Gastroesophageal sphincter (tissue), 4 donors: ENCODE results near the gene EXOC2. TPM values are rescaled to one million over a fixed set of nuclear protein-coding genes. Genes with fewer than 3 reads are reported as not detected.

Source experiments
- ATAC-seq: fragments of 150-250 bp; one replicate; pipeline ENCODE4 v1.9.1; 2016; ENCODE audit warnings: mild to moderate bottlenecking, moderate library complexity
- H3K27ac ChIP-seq, 4 donors: fragments of 200-600 bp; sonication (generic) in 3 of 4; 1 replicate in 3 of 4; 2 replicates in 1 of 4; pipeline ENCODE4 v1.5.1; 2016 to 2019
- H3K27me3 ChIP-seq: fragments of 200-600 bp; sonication (generic); one replicate; pipeline ENCODE4 v1.5.1; 2019
- H3K36me3 ChIP-seq, 2 donors: fragments of 200-600 bp; sonication (generic); one replicate each; pipeline ENCODE4 v1.5.1; 2019; ENCODE audit warnings: control low read depth in 1 of 2
- H3K4me1 ChIP-seq, 3 donors: fragments of 200-600 bp; sonication (generic); 1 replicate in 2 of 3; 2 replicates in 1 of 3; pipeline ENCODE4 v1.5.1; 2016 to 2019; ENCODE audit warnings: control low read depth in 2 of 3
- H3K4me3 ChIP-seq, 2 donors: fragments of 200-600 bp; sonication (generic); one replicate each; pipeline ENCODE4 v1.5.1; 2019; ENCODE audit warnings: mild to moderate bottlenecking in 1 of 2, moderate library complexity in 1 of 2
- H3K9me3 ChIP-seq, 3 donors: fragments of 200-600 bp; sonication (generic); one replicate each; pipeline ENCODE4 v1.5.1; 2017 to 2019; ENCODE audit warnings: control low read depth in 2 of 3
- CTCF ChIP-seq, 4 experiments: fragments of 200-600 bp in 2 of 4; fragments of 450-650 bp in 2 of 4; sonication (generic) in 1 of 4; IDR thresholded peaks; one replicate each; pipeline ENCODE4 v1.5.1; 2017 to 2019; ENCODE audit warnings: antibody characterized with exemption in 4 of 4, mild to moderate bottlenecking in 2 of 4, moderate library complexity in 2 of 4
- EP300 ChIP-seq: sonication (generic); formaldehyde crosslinking; IDR thresholded peaks from one replicate; pipeline ENCODE4 v1.6.1; 2017; ENCODE audit warnings: antibody characterized with exemption, mild to moderate bottlenecking
- POLR2A ChIP-seq, 2 donors: fragments of 450-650 bp; IDR thresholded peaks; one replicate each; pipeline ENCODE4 v1.6.1; 2017; ENCODE audit warnings: antibody characterized with exemption in 2 of 2, mild to moderate bottlenecking in 2 of 2, moderate library complexity in 1 of 2
- POLR2AphosphoS5 ChIP-seq: sonication (generic); formaldehyde crosslinking; IDR thresholded peaks from one replicate; pipeline ENCODE4 v1.6.1; 2017; ENCODE audit warnings: antibody characterized with exemption
- WGBS, 2 donors: methylation state at CpG; one replicate each; pipeline ENCODE4 v1.1.5; 2018; ENCODE audit warnings: low coverage in 1 of 2; 5-methylcytosine and 5-hydroxymethylcytosine counted together
- total RNA-seq, 4 donors: library from RNA; depleted of rRNA; stranded (reverse); fragments of >200 nt; gene quantifications; one replicate each; pipeline ENCODE4 v1.1.0, GENCODE V29; 2016

The EXOC2 gene
- total RNA-seq, 4 donors from 2014 or later: 17.8 to 39.2 (median 25.8) TPM

GRCh38 chr6:473768-474452, 219.0 kb downstream of the EXOC2 start:
- Histone ChIP-seq H3K27me3 (peaks cover 25% of the 10 kb centered on the region), H3K9me3 (no peaks in the 10 kb centered on the region), H3K36me3 (no peaks in the 10 kb centered on the region), H3K4me1 (no peaks in the 10 kb centered on the region), H3K4me3 (no peak overlapping the region), H3K27ac (no peak overlapping the region)
- no peak for ATAC-seq
- 78 to 82% methylated on average over 10 to 12 of the region's 27 CpGs for WGBS, 2 donors
- TF ChIP-seq POLR2AphosphoS5 (no peak), POLR2A (IDR thresholded peaks at IDR 0.05) (no peak), CTCF (IDR thresholded peaks at IDR 0.05) (no peak), EP300 (no peak)

- TF ChIP-seq EP300 (no peak), POLR2AphosphoS5 (no peak)
- ATAC-seq: no peak
- Histone ChIP-seq H3K4me1 (no peaks in the 10 kb centered on the region), H3K36me3 (no peaks in the 10 kb centered on the region), H3K9me3 (no peaks in the 10 kb centered on the region), H3K27me3 (peaks cover 27% of the 10 kb centered on the region), H3K4me3 (no peak overlapping the region), H3K27ac (no peak overlapping the region)
- whole genome bisulfite sequencing, 2 donors: 62 to 64% methylated on average over 3 of the region's 3 CpGs
Measured at GRCh38 chr6:473356-473755, 219.6 kb downstream of the EXOC2 start.

- peaks cover 49% of the 10 kb centered on the region for H3K27me3 ChIP-seq
- no peaks in the 10 kb centered on the region for H3K4me1 ChIP-seq
- no peak for ATAC-seq
- no peak overlapping the region for H3K27ac ChIP-seq
- no peaks in the 10 kb centered on the region for H3K36me3 ChIP-seq
- WGBS, 2 donors: 65 to 81% methylated on average over 3 to 9 of the region's 16 CpGs
- no peaks in the 10 kb centered on the region for H3K9me3 ChIP-seq
- H3K4me3 ChIP-seq: no peak overlapping the region
- TF ChIP-seq POLR2AphosphoS5 (no peak), EP300 (no peak), POLR2A (IDR thresholded peaks at IDR 0.05) (no peak), CTCF (IDR thresholded peaks at IDR 0.05) (no peak)
Measured at GRCh38 chr6:470901-471448, 222.0 kb downstream of the EXOC2 start.

- TF ChIP-seq POLR2AphosphoS5 (no peak), EP300 (no peak), CTCF (IDR thresholded peaks at IDR 0.05) (no peak), POLR2A (IDR thresholded peaks at IDR 0.05) (no peak)
- no peak overlapping the region for H3K4me3 ChIP-seq
- no peaks in the 10 kb centered on the region for H3K36me3 ChIP-seq
- ATAC-seq: no peak
- H3K4me1 ChIP-seq: no peaks in the 10 kb centered on the region
- 60 to 74% methylated on average over 8 to 14 of the region's 25 CpGs for WGBS, 2 donors
- H3K27ac ChIP-seq: no peak overlapping the region
- no peaks in the 10 kb centered on the region for H3K9me3 ChIP-seq
- peaks cover 56% of the 10 kb centered on the region for H3K27me3 ChIP-seq
Measured at GRCh38 chr6:470051-470900, 222.7 kb downstream of the EXOC2 start.

DNA sequence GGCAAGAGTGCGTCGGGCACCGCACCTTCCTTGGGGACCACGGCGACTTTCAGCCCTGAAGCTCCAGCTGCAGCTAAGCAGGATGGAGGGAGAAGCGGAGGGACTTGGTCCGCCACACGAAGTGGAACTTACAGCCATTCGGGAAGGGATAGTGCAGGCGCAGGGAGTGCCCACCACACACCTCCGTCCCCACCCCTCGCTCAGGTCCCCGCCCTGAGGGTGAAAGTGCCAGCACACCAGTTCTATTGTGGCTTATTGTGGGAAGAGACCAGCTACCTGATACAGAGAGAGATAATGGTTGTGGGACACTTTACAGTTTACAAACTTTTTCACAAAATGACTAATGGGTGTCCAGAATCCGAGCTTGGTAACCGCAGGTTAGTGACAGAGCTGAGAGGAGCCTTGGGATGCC, 225.3 kb downstream of the EXOC2 start:
- TF ChIP-seq POLR2AphosphoS5: no peak
- TF ChIP-seq CTCF (IDR thresholded peaks at IDR 0.05): no peak
- TF ChIP-seq EP300: no peak
- TF ChIP-seq POLR2A (IDR thresholded peaks at IDR 0.05): no peak
- 88 to 95% methylated on average over 9 to 10 of the region's 15 CpGs for WGBS, 2 donors
- H3K36me3 ChIP-seq: no peaks in the 10 kb centered on the region
- H3K27me3 ChIP-seq: peaks cover 69% of the 10 kb centered on the region
- ATAC-seq: no peak
- no peak overlapping the region for H3K27ac ChIP-seq
- H3K4me1 ChIP-seq: no peaks in the 10 kb centered on the region
- H3K4me3 ChIP-seq: no peak overlapping the region
- H3K9me3 ChIP-seq: no peaks in the 10 kb centered on the region
